ENCODE measurements around the gene RTCA.

Gene RTCA

GRCh38 chr1:100304921-100305320 lies 38.9 kb downstream of the RTCA start:
- POLR2A ChIA-PET: no interaction called here
- no peak for DNase-seq (ENCODE audit: extremely low spot score)
- CTCF ChIA-PET: no interaction called here
- TF ChIP-seq ELF4 (IDR thresholded peaks at IDR 0.05) (no peak), FOXK2 (IDR thresholded peaks at IDR 0.05) (no peak), PKNOX1 (IDR thresholded peaks at IDR 0.05) (no peak), NFRKB (IDR thresholded peaks at IDR 0.05) (no peak), BHLHE40 (IDR thresholded peaks at IDR 0.05; ENCODE audit: borderline replicate concordance) (no peak), ZNF384 (IDR thresholded peaks at IDR 0.05) (no peak), SUZ12 (IDR thresholded peaks at IDR 0.05) (no peak), FOXA1 (IDR thresholded peaks at IDR 0.05) (no peak), SP1 (IDR thresholded peaks at IDR 0.05) (no peak), ARNT (IDR thresholded peaks at IDR 0.05) (no peak), FOXM1 (IDR thresholded peaks at IDR 0.05; ENCODE audit: borderline replicate concordance) (no peak), HDGF (IDR thresholded peaks at IDR 0.05; ENCODE audit: borderline replicate concordance) (no peak), L3MBTL2 (conservative IDR thresholded peaks at IDR 0.05) (no peak)

- no peak for DNase-seq (ENCODE audit: extremely low spot score)
- TF ChIP-seq FOXA1 (IDR thresholded peaks at IDR 0.05) (no peak), ZNF384 (IDR thresholded peaks at IDR 0.05) (no peak), BHLHE40 (IDR thresholded peaks at IDR 0.05; ENCODE audit: borderline replicate concordance) (no peak)
- ChIA-PET POLR2A (no interaction called here), CTCF (no interaction called here)
Observed at GRCh38 chr1:100305954-100306353, 39.9 kb downstream of the RTCA start.

- DNase-seq (ENCODE audit: extremely low spot score): no peak
- ChIA-PET POLR2A (no interaction called here), CTCF (no interaction called here)
- no peak for TF ChIP-seq ELF4 (IDR thresholded peaks at IDR 0.05)
- TF ChIP-seq TARDBP (IDR thresholded peaks at IDR 0.05): no peak
- no peak for TF ChIP-seq HDGF (IDR thresholded peaks at IDR 0.05; ENCODE audit: borderline replicate concordance)
- TF ChIP-seq ZNF384 (IDR thresholded peaks at IDR 0.05): no peak
- no peak for TF ChIP-seq ARNT (IDR thresholded peaks at IDR 0.05)
- TF ChIP-seq LEF1 (IDR thresholded peaks at IDR 0.05; ENCODE audit: borderline replicate concordance): no peak
- TF ChIP-seq CTBP1 (IDR thresholded peaks at IDR 0.05; ENCODE audit: borderline replicate concordance): no peak
- no peak for TF ChIP-seq SP1 (IDR thresholded peaks at IDR 0.05)
- no peak for TF ChIP-seq PKNOX1 (IDR thresholded peaks at IDR 0.05)
- no peak for TF ChIP-seq SUZ12 (IDR thresholded peaks at IDR 0.05)
- no peak for TF ChIP-seq FOXK2 (IDR thresholded peaks at IDR 0.05)
- TF ChIP-seq FOXA1 (IDR thresholded peaks at IDR 0.05): no peak
- TF ChIP-seq FOXM1 (IDR thresholded peaks at IDR 0.05; ENCODE audit: borderline replicate concordance): no peak
- TF ChIP-seq L3MBTL2 (conservative IDR thresholded peaks at IDR 0.05): no peak
- no peak for TF ChIP-seq NFRKB (IDR thresholded peaks at IDR 0.05)
Observed at GRCh38 chr1:100306735-100307313, 40.8 kb downstream of the RTCA start.

- no peak for DNase-seq (ENCODE audit: extremely low spot score)
- ChIA-PET POLR2A (no interaction called here), CTCF (no interaction called here)
- TF ChIP-seq NFRKB (IDR thresholded peaks at IDR 0.05) (no peak), FOXM1 (IDR thresholded peaks at IDR 0.05; ENCODE audit: borderline replicate concordance) (no peak), ELF4 (IDR thresholded peaks at IDR 0.05) (no peak), HDGF (IDR thresholded peaks at IDR 0.05; ENCODE audit: borderline replicate concordance) (no peak), L3MBTL2 (conservative IDR thresholded peaks at IDR 0.05) (no peak), FOXA1 (IDR thresholded peaks at IDR 0.05) (no peak), CTBP1 (IDR thresholded peaks at IDR 0.05; ENCODE audit: borderline replicate concordance) (no peak), TARDBP (IDR thresholded peaks at IDR 0.05) (no peak), FOXK2 (IDR thresholded peaks at IDR 0.05) (no peak), SUZ12 (IDR thresholded peaks at IDR 0.05) (no peak), SP1 (IDR thresholded peaks at IDR 0.05) (no peak), LEF1 (IDR thresholded peaks at IDR 0.05; ENCODE audit: borderline replicate concordance) (no peak), PKNOX1 (IDR thresholded peaks at IDR 0.05) (no peak), BHLHE40 (IDR thresholded peaks at IDR 0.05; ENCODE audit: borderline replicate concordance) (no peak), ZNF384 (IDR thresholded peaks at IDR 0.05) (no peak), ARNT (IDR thresholded peaks at IDR 0.05) (no peak)
Observed at GRCh38 chr1:100308777-100309176, 42.8 kb downstream of the RTCA start.

- DNase-seq (ENCODE audit: extremely low spot score): no peak
- ChIA-PET POLR2A (no interaction called here), CTCF (no interaction called here)
- no peak for TF ChIP-seq TARDBP (IDR thresholded peaks at IDR 0.05)
- no peak for TF ChIP-seq FOXK2 (IDR thresholded peaks at IDR 0.05)
Observed at GRCh38 chr1:100309863-100310262, 43.8 kb downstream of the RTCA start.

- TF ChIP-seq BHLHE40 (IDR thresholded peaks at IDR 0.05; ENCODE audit: borderline replicate concordance) (no peak), FOXK2 (IDR thresholded peaks at IDR 0.05) (no peak), L3MBTL2 (conservative IDR thresholded peaks at IDR 0.05) (no peak), SP1 (IDR thresholded peaks at IDR 0.05) (no peak), PKNOX1 (IDR thresholded peaks at IDR 0.05) (no peak), ARNT (IDR thresholded peaks at IDR 0.05) (no peak), SUZ12 (IDR thresholded peaks at IDR 0.05) (no peak), TARDBP (IDR thresholded peaks at IDR 0.05) (no peak), NFRKB (IDR thresholded peaks at IDR 0.05) (no peak), FOXM1 (IDR thresholded peaks at IDR 0.05; ENCODE audit: borderline replicate concordance) (no peak), FOXA1 (IDR thresholded peaks at IDR 0.05) (no peak), LEF1 (IDR thresholded peaks at IDR 0.05; ENCODE audit: borderline replicate concordance) (no peak), CTBP1 (IDR thresholded peaks at IDR 0.05; ENCODE audit: borderline replicate concordance) (no peak), ELF4 (IDR thresholded peaks at IDR 0.05) (no peak), HDGF (IDR thresholded peaks at IDR 0.05; ENCODE audit: borderline replicate concordance) (no peak), ZNF384 (IDR thresholded peaks at IDR 0.05) (no peak)
- DNase-seq (ENCODE audit: extremely low spot score): no peak
- CTCF ChIA-PET: no interaction called here
- POLR2A ChIA-PET: no interaction called here
Observed at GRCh38 chr1:100313382-100313781, 47.4 kb downstream of the RTCA start.

Measured in HEK293T (cell line).